ENCODE measurements around the gene MCL1.
"Not testable (repeated sequence)": the region's sequence is repeated elsewhere in the genome, so short reads cannot be mapped to it uniquely, and the experiment has no call there.

DNA sequence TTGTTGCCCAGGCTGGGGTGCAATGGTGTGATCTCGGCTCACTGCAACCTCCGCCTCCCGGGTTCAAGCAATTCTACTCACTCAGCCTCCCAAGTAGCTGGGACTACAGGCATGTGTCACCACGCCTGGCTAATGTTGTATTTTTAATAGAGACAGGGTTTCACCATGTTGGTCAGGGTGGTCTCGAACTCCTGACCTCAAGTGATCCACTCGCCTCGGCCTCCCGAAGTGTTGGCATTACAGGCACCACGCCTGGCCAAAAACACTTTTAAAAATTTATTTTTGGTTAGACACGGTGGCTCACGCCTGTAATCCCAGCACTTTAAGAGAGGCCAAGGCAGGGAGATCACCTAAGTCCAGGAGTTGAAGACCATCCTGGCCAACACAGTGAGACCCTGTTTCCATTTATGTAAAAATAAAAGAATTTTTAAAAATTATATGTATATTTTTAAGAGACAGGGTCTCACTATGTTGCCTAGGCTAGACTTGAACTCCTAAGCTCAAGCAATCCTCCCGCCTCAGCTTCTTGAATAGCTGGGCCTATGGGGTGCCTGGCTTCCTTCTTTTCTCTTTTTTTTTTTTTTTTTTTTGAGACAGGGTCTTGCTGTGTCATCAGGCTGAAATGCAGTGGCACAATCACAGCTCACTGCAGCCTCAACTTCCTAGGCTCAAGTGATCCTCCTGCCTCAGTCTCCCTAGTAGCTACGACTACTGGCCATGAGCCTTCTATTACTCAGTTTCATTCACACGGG, 14.0 kb downstream of the MCL1 start:
- TF ChIP-seq, protein P1, sequence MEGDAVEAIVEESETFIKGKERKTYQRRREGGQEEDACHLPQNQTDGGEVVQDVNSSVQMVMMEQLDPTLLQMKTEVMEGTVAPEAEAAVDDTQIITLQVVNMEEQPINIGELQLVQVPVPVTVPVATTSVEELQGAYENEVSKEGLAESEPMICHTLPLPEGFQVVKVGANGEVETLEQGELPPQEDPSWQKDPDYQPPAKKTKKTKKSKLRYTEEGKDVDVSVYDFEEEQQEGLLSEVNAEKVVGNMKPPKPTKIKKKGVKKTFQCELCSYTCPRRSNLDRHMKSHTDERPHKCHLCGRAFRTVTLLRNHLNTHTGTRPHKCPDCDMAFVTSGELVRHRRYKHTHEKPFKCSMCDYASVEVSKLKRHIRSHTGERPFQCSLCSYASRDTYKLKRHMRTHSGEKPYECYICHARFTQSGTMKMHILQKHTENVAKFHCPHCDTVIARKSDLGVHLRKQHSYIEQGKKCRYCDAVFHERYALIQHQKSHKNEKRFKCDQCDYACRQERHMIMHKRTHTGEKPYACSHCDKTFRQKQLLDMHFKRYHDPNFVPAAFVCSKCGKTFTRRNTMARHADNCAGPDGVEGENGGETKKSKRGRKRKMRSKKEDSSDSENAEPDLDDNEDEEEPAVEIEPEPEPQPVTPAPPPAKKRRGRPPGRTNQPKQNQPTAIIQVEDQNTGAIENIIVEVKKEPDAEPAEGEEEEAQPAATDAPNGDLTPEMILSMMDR (IDR thresholded peaks at IDR 0.05): not testable (repeated sequence)
- not testable (repeated sequence) for TF ChIP-seq POLR2A (IDR thresholded peaks at IDR 0.05)

Measured in body of pancreas (tissue), 4 donors.